ENCODE results near the gene FBXL5. TPM values are rescaled to one million over a fixed set of nuclear protein-coding genes. Genes with fewer than 3 reads are reported as not detected.
A peak's percentile ranks its signal among the peaks of the same experiment; 100 is the strongest.

Gene FBXL5
- total RNA-seq, 1 donor from 2014 or later = 102 TPM

DNA sequence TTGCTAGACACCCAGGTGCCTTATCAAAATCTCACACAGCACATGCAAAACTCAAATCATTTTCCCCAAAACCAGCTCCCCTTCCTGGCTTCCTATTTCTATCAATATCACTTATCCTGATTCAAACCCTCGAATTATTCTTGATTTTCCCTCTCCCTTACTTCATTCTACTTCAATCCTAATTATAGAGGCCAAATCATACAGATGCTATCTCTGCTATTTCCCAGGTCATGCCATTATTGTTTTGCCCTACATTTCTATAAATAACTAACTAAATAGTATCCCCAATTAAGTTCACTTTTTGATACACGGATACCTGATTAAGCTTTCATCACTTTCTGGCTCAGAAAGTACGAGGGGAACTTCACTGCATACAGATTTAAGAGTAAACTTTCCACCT is 62.4 kb downstream of the FBXL5 start:
- TF ChIP-seq, protein P1, sequence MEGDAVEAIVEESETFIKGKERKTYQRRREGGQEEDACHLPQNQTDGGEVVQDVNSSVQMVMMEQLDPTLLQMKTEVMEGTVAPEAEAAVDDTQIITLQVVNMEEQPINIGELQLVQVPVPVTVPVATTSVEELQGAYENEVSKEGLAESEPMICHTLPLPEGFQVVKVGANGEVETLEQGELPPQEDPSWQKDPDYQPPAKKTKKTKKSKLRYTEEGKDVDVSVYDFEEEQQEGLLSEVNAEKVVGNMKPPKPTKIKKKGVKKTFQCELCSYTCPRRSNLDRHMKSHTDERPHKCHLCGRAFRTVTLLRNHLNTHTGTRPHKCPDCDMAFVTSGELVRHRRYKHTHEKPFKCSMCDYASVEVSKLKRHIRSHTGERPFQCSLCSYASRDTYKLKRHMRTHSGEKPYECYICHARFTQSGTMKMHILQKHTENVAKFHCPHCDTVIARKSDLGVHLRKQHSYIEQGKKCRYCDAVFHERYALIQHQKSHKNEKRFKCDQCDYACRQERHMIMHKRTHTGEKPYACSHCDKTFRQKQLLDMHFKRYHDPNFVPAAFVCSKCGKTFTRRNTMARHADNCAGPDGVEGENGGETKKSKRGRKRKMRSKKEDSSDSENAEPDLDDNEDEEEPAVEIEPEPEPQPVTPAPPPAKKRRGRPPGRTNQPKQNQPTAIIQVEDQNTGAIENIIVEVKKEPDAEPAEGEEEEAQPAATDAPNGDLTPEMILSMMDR (IDR thresholded peaks at IDR 0.05; ENCODE audit: insufficient read depth, low read length, severe bottlenecking) = no peak
- no peak for DNase-seq (ENCODE audit: low read depth)
- Histone ChIP-seq H3K4me3 (ENCODE audit: low read depth, low read length) (no peak overlapping the region), H3K36me3 (ENCODE audit: control insufficient read depth, insufficient read depth, low read length) (no peaks in the 10 kb centered on the region), H3K27me3 (ENCODE audit: control insufficient read depth, insufficient read depth, low read length) (no peaks in the 10 kb centered on the region)
- no peak for FAIRE-seq

DNA sequence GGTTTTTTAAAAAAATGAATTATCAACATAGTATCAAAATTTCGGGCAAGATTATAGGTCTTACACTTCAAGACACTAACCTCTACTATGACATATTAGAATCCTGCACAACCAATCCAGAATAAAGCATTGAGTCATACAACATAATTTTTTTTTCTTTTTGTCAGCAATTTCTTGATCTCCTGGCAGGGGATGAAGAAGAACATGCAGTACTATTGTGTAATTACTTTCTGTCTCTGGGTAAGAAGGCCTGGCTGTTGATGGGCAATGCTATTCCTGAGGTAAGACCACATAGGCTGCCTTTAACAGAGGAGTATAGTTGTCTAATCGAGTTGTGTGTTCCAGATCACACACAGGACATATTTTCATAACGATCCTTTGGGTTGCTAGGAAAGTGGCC is 67.5 kb downstream of the FBXL5 start:
- no peaks in the 10 kb centered on the region for H3K27me3 ChIP-seq (ENCODE audit: control insufficient read depth, insufficient read depth, low read length)
- DNase-seq (ENCODE audit: low read depth) = peak; percentile 28
- H3K4me3 ChIP-seq (ENCODE audit: low read depth, low read length) = no peak overlapping the region
- FAIRE-seq = no peak
- TF ChIP-seq, protein P1 (IDR thresholded peaks at IDR 0.05; ENCODE audit: insufficient read depth, low read length, severe bottlenecking) = no peak
- no peaks in the 10 kb centered on the region for H3K36me3 ChIP-seq (ENCODE audit: control insufficient read depth, insufficient read depth, low read length)

DNA sequence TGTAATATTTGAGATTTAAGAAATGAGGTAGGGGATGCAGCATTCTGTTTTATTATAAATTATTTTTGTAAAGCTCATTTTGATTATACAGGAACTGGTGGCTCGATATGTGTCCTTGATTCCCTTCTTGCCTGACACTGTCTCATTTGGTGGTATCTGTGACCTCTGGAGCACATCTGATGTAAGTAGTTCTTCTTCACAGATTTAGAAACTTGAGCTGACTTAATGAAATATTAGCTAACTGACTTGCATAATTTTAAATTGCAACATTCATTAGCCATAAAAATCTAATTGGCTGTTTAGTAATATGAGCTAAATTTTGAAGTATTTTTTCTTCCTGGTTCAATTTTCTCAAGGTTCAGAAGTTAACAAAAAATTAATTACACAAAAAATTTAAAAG is 69.1 kb downstream of the FBXL5 start:
- Histone ChIP-seq H3K4me3 (ENCODE audit: low read depth, low read length) (no peak overlapping the region), H3K36me3 (ENCODE audit: control insufficient read depth, insufficient read depth, low read length) (peaks cover 1% of the 10 kb centered on the region), H3K27me3 (ENCODE audit: control insufficient read depth, insufficient read depth, low read length) (no peaks in the 10 kb centered on the region)
- TF ChIP-seq, protein P1 (IDR thresholded peaks at IDR 0.05; ENCODE audit: insufficient read depth, low read length, severe bottlenecking) = no peak
- DNase-seq (ENCODE audit: low read depth) (no peak), FAIRE-seq (no peak)

DNA sequence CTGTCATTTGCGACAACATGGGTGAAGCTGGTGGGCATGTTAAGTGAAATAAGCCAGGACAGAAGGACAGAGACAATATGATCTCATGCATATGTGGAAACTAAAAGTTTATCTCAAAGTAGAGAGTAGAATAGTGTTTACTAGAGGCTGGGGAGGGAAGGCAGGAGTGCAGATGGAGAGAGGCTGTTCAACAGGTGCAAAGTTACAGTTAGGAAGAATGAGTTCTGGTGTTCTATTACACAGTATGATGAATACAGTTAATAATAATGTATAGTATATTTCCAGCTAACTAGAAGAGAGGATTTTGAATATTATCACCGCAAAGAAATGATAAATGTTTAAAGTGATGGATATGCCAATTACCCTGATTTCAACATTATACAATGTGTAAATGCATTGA is 69.8 kb downstream of the FBXL5 start:
- peaks cover 1% of the 10 kb centered on the region for H3K36me3 ChIP-seq (ENCODE audit: control insufficient read depth, insufficient read depth, low read length)
- TF ChIP-seq, protein P1 (IDR thresholded peaks at IDR 0.05; ENCODE audit: insufficient read depth, low read length, severe bottlenecking) = no peak
- no peak for FAIRE-seq

DNA sequence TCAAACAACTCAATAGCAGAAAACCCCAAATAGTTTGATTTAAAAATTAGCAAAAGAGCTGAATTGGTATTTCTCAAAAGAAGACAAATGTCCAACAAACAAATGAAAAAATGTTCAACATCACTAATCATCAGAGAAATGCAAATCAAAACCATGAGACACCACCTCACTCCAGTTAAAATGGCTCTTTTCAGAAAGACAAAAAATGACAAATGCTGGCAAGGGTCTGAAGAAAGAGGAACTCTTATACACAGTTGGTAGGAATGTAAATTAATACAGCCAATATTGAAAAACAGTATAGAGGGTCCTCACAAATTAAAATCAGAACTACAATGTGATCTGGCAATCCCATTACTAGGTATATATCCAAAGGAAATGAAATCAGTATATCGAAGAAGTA is 70.4 kb downstream of the FBXL5 start:
- no peak for DNase-seq (ENCODE audit: low read depth)
- Histone ChIP-seq H3K27me3 (ENCODE audit: control insufficient read depth, insufficient read depth, low read length) (no peaks in the 10 kb centered on the region), H3K4me3 (ENCODE audit: low read depth, low read length) (no peak overlapping the region), H3K36me3 (ENCODE audit: control insufficient read depth, insufficient read depth, low read length) (peaks cover 1% of the 10 kb centered on the region)
- no peak for FAIRE-seq
- TF ChIP-seq, protein P1 (IDR thresholded peaks at IDR 0.05; ENCODE audit: insufficient read depth, low read length, severe bottlenecking) = no peak

More for the DNA sequence above, 69.8 kb downstream of the FBXL5 start:
- no peaks in the 10 kb centered on the region for H3K27me3 ChIP-seq (ENCODE audit: control insufficient read depth, insufficient read depth, low read length)
- DNase-seq (ENCODE audit: low read depth) = no peak
- H3K4me3 ChIP-seq (ENCODE audit: low read depth, low read length) = no peak overlapping the region

DNA sequence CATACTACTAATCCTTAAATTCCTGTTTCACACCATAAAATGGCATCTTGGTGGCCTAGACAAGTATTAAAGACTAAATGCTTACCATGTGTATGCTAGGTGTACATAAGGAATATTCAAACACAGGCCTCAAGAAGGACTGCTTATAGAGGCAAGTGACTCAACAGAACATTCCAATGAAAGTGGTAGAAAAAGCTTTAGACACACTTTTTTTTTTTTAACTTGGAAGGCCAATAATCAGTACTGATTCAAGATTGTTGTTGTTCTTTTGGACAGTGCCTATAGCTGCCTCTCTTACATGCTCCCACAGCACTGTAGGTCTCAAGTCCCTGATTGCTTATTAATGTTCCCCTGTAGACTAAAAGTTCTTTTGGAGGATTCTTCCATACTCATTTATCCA is 77.6 kb downstream of the FBXL5 start:
- TF ChIP-seq, protein P1 (IDR thresholded peaks at IDR 0.05; ENCODE audit: insufficient read depth, low read length, severe bottlenecking) = no peak
- Histone ChIP-seq H3K27me3 (ENCODE audit: control insufficient read depth, insufficient read depth, low read length) (no peaks in the 10 kb centered on the region), H3K36me3 (ENCODE audit: control insufficient read depth, insufficient read depth, low read length) (peaks cover 1% of the 10 kb centered on the region), H3K4me3 (ENCODE audit: low read depth, low read length) (no peak overlapping the region)
- FAIRE-seq (no peak), DNase-seq (ENCODE audit: low read depth) (no peak)

Measured in bronchial epithelial cell (primary cell).